Measurements from ENCODE around the gene ATP5F1B. TPM values are rescaled to one million over a fixed set of nuclear protein-coding genes. Genes with fewer than 3 reads are reported as not detected.

ATP5F1B gene
- total and polyA plus RNA-seq, 2 of the 8 experiments (the other 6 are each of a cell fraction or from before 2014, with no cell fraction given), result 900 to 1,522 TPM

- TF ChIP-seq CHD1 (IDR thresholded peaks at IDR 0.05; ENCODE audit: low read depth, low read length) (no peak), E2F6 (IDR thresholded peaks at IDR 0.05) (no peak), TCF12 (IDR thresholded peaks at IDR 0.05; ENCODE audit: low read depth, low read length) (no peak), HDAC2 (IDR thresholded peaks at IDR 0.05; ENCODE audit: borderline replicate concordance in 1 of 2, low read depth in 2 of 2, low read length in 2 of 2) (no peak), RFX5 (IDR thresholded peaks at IDR 0.05; ENCODE audit: borderline replicate concordance, low read depth, low read length) (no peak), SUZ12 (IDR thresholded peaks at IDR 0.05; ENCODE audit: low read length) (no peak), RBBP5 (IDR thresholded peaks at IDR 0.05; ENCODE audit: borderline replicate concordance, low read depth, low read length) (no peak), ATF2 (IDR thresholded peaks at IDR 0.05; ENCODE audit: low read length) (peak; percentile 70; the same call in 1 of the 2 replicates), RAD21 (IDR thresholded peaks at IDR 0.05 in 1 of 2, conservative IDR thresholded peaks at IDR 0.05 in 1 of 2; ENCODE audit: low read depth in 2 of 2, low read length in 2 of 2) (peak; percentile 91 to 92), MAFK (IDR thresholded peaks at IDR 0.05; ENCODE audit: low read depth, low read length) (no peak), NRF1 (IDR thresholded peaks at IDR 0.05; ENCODE audit: low read depth, low read length) (no peak), TAF1 (IDR thresholded peaks at IDR 0.05; ENCODE audit: low read depth, low read length) (no peak), EP300 (IDR thresholded peaks at IDR 0.05; ENCODE audit: borderline replicate concordance in 1 of 2, low read depth in 2 of 2, low read length in 2 of 2) (no peak), RNF2 (IDR thresholded peaks at IDR 0.05; ENCODE audit: borderline replicate concordance, low read depth, low read length, missing control alignments, poor library complexity, severe bottlenecking) (no peak), SAP30 (IDR thresholded peaks at IDR 0.05; ENCODE audit: insufficient read depth, insufficient replicate concordance, low read length) (no peak), CEBPB (IDR thresholded peaks at IDR 0.05; ENCODE audit: low read depth, low read length) (peak; percentile 75), BACH1 (IDR thresholded peaks at IDR 0.05; ENCODE audit: low read length) (no peak), POLR2A (IDR thresholded peaks at IDR 0.05; ENCODE audit: control extremely low read depth in 1 of 2, low read depth in 2 of 2, low read length in 2 of 2) (no peak), CTBP2 (IDR thresholded peaks at IDR 0.05; ENCODE audit: borderline replicate concordance, insufficient read depth, insufficient read length, low read length) (no peak)
- TF ChIP-seq, protein P1, sequence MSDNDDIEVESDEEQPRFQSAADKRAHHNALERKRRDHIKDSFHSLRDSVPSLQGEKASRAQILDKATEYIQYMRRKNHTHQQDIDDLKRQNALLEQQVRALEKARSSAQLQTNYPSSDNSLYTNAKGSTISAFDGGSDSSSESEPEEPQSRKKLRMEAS (IDR thresholded peaks at IDR 0.05), result peak; percentile 35; the same call in 1 of the 2 replicates
Measured at GRCh38 chr12:56593909-56594621, 51.7 kb downstream of the ATP5F1B start (continued).
